Hypothalamus (tissue), 51 donors: Measurements from ENCODE around the gene ENPP7.

Source experiments
- DNase-seq, 51 donors: peaks; one replicate each; lab custom pipeline; 2025; lab: John Stamatoyannopoulos, UW

ENPP7 gene

DNA sequence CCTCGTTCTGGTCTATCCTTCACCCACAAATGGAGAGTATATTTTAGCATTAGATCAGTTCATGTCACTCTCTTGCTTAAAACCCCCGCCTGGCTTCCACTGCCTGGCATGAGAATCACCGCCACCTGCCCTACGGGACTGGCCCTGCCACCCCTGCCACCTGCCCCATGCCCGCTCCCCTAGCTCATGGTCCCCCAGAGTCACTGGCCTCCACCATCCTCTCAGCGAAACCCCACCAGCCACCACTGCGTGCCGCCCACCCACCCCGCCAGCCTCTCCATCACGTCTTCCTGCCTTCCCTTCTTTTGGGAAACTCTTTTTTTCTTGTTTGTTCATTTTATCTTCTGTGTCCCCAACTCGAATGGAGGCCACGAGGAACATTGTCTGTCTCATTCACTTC, 982 bp upstream of the ENPP7 start:
- DNase-seq: no peak

DNA sequence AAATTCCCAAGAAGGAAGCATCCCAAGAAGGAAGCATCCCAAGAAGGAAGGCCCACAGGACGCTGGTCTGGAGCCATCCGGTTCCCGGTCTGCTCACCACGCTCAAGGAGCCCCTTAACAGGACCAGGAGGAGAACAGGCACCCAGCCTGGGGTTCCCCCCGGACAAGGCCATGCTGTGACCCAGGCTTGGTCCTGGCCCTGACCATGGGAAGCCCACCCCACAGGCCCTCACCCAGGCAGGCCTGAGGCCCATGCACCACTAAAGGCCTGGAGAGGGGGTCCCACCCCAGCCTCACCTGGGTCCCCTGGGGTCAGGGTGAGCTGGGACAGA, 340 bp upstream of the ENPP7 start:
- DNase-seq: no peak

GRCh38 chr17:79732254-79732653, 1.5 kb downstream of the ENPP7 start:
- DNase-seq: no peak

- DNase-seq: peak in 3 of 51 donors; percentile 5 to 16 (median 8)
Observed at GRCh38 chr17:79732804-79733691, 2.3 kb downstream of the ENPP7 start.

GRCh38 chr17:79733692-79734070, 2.9 kb downstream of the ENPP7 start:
- DNase-seq: no peak

GRCh38 chr17:79735096-79735495, 4.4 kb downstream of the ENPP7 start:
- DNase-seq: no peak

DNA sequence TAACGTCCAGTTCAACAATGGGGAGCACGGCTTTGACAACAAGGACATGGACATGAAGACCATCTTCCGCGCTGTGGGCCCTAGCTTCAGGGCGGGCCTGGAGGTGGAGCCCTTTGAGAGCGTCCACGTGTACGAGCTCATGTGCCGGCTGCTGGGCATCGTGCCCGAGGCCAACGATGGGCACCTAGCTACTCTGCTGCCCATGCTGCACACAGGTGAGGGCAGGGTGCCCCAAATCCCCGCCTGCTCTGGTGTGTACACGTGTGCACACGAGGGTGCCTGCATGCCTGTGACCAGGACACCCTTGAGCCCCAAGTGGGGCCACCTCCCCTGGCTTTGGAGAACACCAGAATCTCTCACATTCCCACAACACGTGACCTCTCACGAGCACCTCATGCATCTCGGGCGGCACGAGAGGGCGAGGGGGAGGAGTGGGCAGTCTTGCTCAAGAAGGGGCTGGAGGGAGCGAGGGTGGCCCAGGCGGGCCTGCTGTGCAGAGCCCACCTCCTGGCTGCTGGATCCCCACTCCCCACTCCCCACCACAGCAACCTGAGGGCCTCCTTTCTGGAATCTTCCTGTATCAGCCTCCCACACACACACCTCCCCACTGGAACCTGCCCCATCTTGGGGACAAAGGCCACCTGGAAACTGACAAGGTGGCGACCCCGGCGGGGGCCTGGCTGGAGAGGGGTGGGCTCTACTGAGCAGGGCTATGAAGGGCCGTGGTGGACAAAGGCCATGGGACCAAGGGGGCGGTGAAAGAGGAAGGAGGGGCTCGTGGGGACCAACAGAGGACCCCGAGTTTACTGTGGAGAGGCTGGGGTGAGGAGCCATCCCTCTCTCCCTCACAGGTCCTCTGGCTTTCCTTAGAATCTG, 6.5 kb downstream of the ENPP7 start:
- no peak for DNase-seq

- no peak for DNase-seq
Observed at GRCh38 chr17:79737922-79738578, 7.3 kb downstream of the ENPP7 start.

GRCh38 chr17:79738643-79739042, 7.9 kb downstream of the ENPP7 start:
- no peak for DNase-seq

GRCh38 chr17:79739148-79740062, 8.7 kb downstream of the ENPP7 start:
- DNase-seq: no peak

DNA sequence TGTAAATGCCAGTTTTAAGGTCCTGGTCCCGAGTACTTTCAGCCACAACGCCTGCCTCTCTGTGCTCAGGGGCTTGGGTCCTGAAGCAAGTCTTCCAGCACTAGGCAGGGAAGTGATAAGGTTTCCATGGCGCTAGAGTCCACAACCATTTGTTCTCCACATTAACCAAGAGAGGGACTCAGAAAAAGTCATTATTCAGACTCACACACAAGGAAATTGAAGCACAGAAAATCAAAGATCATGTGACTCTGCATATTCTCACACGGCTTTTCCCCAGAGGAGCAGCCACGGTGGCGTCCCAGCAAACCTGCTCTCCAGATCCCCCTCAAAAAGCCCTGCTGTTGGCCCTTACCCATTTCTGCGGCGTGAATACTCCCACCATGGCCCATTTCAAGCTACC, 9.7 kb downstream of the ENPP7 start:
- DNase-seq: no peak

GRCh38 chr17:79741401-79741750, 10.6 kb downstream of the ENPP7 start:
- DNase-seq: no peak

GRCh38 chr17:79741751-79742588, 11.2 kb downstream of the ENPP7 start:
- peak in 47 of 51 donors; percentile 6 to 83 (median 54) for DNase-seq

- no peak for DNase-seq
Observed at GRCh38 chr17:79742589-79742918, 11.8 kb downstream of the ENPP7 start.

DNA sequence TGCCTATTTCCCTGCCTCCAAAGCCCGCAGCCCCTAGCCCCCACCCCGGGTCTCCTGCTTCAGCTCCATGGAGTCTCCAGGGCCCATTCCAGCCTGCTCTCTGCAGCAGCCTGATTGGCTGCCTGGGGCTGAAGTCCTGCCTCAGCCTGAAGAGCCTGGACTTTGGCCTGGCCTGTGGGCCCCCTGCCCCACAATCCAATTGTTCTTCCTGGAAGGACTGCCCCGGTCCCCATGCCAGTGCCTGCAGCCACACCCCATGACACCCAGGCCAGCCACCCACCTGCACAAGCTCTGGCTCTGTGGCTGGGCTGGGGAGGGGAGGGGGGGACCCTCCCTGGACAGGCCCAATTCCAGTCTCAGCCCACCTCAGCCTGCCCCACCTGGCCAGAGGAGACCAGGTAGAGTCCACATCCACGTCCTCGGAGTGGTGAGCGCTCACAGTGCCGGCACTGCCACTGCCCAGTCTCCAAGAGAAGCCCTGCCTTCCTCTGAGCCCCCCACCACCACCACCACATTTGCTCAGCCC, 12.3 kb downstream of the ENPP7 start:
- DNase-seq: no peak

DNA sequence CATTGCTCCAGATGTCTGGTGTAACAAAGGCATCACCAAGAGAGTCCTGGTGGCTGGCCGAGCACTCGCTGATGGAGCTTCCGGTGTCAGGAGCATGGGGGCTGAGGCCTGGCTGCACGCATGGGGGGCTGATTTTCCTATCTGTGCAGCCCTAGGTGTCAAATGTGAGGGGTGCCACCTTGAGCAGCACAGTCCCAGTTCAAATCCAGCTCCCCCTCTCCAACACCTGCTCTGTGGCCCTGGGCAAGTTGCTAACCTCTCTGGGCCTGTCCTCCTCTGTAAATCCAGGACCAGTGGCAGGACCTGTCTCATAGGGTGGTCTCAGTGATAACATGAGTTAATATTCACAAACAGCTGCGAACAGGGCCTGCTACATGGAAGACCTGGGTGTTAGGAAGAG, 12.9 kb downstream of the ENPP7 start:
- DNase-seq: no peak

GRCh38 chr17:79745641-79746105, 14.9 kb downstream of the ENPP7 start:
- DNase-seq: no peak

- DNase-seq: no peak
Observed at GRCh38 chr17:79746889-79747507, 16.3 kb downstream of the ENPP7 start.
